Glomerular visceral epithelial cell (primary cell): ENCODE results near the gene RHAG.

Experiments used
- DNase-seq: peaks from one replicate; pipeline ENCODE4 v3.0.0-alpha.2; 2016; ENCODE audit errors: extremely low spot score

The RHAG gene

DNA sequence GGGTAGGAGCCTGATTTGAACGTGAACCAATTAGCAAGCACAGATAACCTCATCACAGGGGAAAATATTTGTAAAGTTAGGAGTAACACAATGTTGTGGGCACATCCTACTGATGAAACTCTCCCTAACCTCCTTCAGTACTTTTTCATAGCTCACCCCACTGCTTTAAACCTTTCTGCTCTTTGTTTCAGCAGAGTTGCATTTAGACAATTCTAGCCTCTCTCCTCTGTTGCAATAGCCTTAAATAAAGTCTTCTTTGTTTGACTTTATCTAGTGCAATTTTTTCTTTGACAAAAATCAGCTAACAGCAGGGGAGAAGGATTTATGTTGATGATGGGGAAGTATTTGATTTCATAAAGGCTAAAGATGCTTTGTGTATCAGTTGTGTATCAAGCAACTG, 72.1 kb downstream of the RHAG start:
- DNase-seq, result no peak

DNA sequence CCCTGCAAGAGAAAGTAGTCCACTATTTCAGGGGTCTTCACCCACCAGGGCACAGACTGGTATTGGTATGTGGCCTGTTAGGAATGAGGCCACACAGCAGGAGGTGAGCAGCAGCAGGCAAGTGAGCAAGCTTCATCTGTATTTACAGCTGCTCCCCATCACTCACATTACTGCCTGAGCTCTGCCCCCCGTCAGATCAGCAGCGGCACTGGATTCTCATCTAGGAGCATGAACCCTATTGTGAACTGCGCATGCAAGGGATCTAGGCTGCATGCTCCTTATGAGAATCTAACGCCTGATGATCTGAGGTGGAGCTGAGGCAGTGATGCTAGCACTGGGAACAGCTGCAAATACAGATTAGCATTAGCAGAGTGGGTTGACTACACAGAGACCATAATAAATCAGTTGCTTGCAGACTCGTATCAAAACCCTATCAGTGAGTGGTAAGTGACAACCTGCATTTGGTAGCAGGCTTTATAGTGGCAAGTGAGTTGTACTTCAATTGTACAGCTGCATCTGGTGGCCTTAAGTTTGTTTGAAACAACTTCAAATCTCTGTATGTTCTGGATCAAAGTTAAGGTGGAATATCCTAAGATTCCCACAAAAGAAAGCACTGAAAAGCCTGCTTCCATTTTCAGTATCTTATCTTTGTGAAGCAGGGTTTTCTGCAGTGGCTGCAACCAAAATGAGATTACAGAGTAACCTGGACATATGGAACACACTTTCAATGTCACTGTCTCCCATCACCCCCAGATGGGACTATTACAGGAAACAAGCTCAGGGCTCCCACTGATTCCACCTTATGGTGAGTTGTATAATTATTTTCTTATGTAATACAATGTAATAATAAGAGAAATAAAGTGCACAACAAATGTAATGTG, 73.4 kb downstream of the RHAG start:
- no peak for DNase-seq

DNA sequence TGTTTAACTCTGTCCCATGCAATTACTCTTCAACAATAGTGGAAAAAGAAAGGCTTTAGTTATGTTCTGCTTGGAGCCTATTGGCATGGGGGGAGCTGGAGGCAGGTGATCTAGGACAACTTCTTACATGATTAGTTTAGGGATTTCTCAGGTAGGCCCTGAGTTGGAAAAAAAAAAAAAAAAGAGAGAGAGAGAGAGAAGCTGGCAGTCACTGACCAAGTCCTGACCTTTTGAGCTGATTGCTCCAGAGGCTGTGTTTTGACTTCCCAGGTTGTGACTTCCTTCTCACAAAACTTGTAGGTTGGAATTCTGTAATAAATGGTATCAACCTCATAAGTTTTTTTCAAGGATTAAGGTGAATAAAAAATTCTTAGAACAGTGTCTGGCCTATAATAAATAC, 78.4 kb downstream of the RHAG start:
- DNase-seq, result no peak

DNA sequence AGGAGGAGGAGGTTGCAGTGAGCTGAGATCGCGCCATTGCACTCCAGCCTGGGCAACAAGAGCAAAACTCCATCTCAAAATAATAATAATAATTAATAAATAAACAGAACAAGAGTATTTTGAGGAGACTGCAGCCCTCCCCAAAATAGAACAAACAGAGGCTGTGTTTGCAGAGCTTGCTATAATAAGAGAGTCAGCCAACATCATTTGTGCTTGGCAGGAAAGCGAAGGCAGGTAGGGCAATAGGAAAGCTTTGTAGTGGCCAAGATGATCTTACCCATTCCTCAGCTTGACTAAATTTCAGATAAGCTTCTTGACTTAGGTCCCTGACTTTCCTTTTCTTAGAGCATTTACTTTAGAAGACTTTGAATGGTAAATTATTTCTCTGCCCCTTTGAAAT, 79.5 kb downstream of the RHAG start:
- DNase-seq, result no peak

DNA sequence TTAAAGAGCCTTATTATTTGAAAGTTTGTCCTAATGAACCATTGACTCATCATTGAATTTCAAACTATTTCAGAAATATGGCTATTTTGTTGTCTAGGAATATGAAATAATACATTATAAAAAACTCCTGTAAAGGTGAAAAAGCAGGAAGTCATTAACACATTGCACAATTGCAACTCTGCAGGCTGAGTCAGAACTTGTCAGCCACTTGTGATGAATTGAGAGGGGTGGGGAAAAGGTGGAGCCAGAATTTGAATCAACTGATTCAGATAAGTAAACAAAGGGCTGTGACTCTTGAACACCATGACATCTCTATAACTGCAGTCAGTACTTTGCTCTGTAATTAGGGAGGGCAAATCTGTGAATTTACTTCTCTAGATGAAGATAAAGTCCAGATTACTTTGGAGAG, 80.2 kb downstream of the RHAG start:
- DNase-seq, result peak; percentile 55

DNA sequence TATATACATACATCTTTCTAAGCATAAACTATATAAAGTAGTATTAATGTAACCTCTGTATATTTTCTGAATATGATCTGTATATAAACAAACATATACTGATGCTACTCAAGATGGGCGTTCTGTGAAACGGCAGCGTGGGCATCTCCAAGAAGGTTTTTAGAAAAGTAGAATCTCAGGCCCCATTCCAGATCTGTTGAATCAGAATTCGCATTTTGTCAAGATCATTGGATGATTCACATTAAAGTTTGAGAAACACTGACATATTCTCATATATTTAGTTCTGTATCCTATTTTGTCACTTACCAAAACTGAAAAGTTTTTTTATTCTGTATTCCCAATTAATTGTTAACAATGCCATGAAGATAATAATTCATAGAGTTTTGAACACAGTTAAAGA, 80.7 kb downstream of the RHAG start:
- DNase-seq, result no peak
